HCT116 (cell line): ENCODE measurements around the gene AAK1.

ENCODE experiments used
- EZH2 ChIP-seq: fragments of 200-600 bp; sonication (generic); IDR thresholded peaks from 2 replicates; pipeline ENCODE4 v1.6.1; 2017; ENCODE audit warnings: antibody characterized with exemption, mixed run types
- EZH2phosphoT487 ChIP-seq: fragments of 200-600 bp; IDR thresholded peaks from 2 replicates; pipeline ENCODE4 v1.6.1; 2018; ENCODE audit warnings: antibody characterized with exemption, borderline replicate concordance
- FOSL1 ChIP-seq: IDR thresholded peaks from 2 replicates; pipeline ENCODE4 v1.6.1; 2012; ENCODE audit warnings: low read depth
- POLR2A ChIP-seq: IDR thresholded peaks from 2 replicates; pipeline ENCODE4 v1.7.0; 2011; ENCODE audit warnings: borderline replicate concordance; ENCODE audit not compliant: insufficient read depth, insufficient read length; ENCODE audit errors: extremely low read depth
- POLR2AphosphoS5 ChIP-seq: IDR thresholded peaks from 2 replicates; pipeline ENCODE4 v1.6.1; 2011; ENCODE audit warnings: mild to moderate bottlenecking, low read depth, low read length, moderate library complexity
- RAD21 ChIP-seq: IDR thresholded peaks from 2 replicates; pipeline ENCODE4 v1.6.1; 2012; ENCODE audit warnings: low read depth, mild to moderate bottlenecking
- SIN3A ChIP-seq: IDR thresholded peaks from 2 replicates; pipeline ENCODE4 v1.6.1; 2012; ENCODE audit warnings: low read depth
- YY1 ChIP-seq: IDR thresholded peaks from 2 replicates; pipeline ENCODE4 v1.6.1; 2011; ENCODE audit warnings: low read length, low read depth, moderate library complexity, mild to moderate bottlenecking; ENCODE audit not compliant: insufficient replicate concordance; ENCODE audit errors: extremely low read depth
- TF ChIP-seq, protein P1 (sequence below), 3 experiments: fragments of 200-600 bp in 1 of 3; sonication (generic) in 1 of 3; IDR thresholded peaks in 2 of 3; conservative IDR thresholded peaks in 1 of 3; 2 replicates each; pipeline ENCODE4 v1.5.1; 2012 to 2017; ENCODE audit warnings: low read depth in 2 of 3, low read length in 2 of 3, antibody characterized with exemption in 1 of 3, borderline replicate concordance in 1 of 3, control low read depth in 1 of 3, mild to moderate bottlenecking in 1 of 3, mixed read lengths in 1 of 3, mixed run types in 1 of 3, moderate library complexity in 1 of 3; ENCODE audit not compliant: insufficient read depth in 1 of 3
- TF ChIP-seq, protein P2 (sequence below): IDR thresholded peaks from 2 replicates; pipeline ENCODE4 v1.6.1; 2012
- TF ChIP-seq, protein P3 (sequence below): IDR thresholded peaks from 2 replicates; pipeline ENCODE4 v1.6.1; 2012
- TF ChIP-seq, protein P4 (sequence below): IDR thresholded peaks from 2 replicates; pipeline ENCODE4 v1.6.1; 2012; ENCODE audit warnings: low read depth

DNA sequence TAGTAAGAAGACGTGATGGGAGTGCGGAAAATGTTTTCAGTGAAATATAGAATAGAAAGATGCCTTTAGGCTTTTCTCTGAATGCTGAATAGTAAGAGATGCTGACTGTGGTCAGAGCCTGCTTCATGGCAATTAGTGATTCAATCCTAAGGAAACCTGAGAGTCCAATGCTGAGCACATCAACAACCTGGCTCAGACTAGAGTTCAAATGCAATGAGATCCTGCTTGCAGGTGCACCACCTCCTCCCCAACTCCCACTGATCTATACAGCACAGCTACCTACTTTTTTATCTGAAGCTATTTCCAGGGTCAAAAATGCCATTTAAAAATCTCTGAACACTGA is 65.4 kb downstream of the AAK1 start:
- TF ChIP-seq POLR2A (no peak), POLR2AphosphoS5 (no peak), YY1 (no peak), FOSL1 (no peak), EZH2 (no peak), EZH2phosphoT487 (no peak), SIN3A (no peak), RAD21 (no peak)
- TF ChIP-seq, protein P1, sequence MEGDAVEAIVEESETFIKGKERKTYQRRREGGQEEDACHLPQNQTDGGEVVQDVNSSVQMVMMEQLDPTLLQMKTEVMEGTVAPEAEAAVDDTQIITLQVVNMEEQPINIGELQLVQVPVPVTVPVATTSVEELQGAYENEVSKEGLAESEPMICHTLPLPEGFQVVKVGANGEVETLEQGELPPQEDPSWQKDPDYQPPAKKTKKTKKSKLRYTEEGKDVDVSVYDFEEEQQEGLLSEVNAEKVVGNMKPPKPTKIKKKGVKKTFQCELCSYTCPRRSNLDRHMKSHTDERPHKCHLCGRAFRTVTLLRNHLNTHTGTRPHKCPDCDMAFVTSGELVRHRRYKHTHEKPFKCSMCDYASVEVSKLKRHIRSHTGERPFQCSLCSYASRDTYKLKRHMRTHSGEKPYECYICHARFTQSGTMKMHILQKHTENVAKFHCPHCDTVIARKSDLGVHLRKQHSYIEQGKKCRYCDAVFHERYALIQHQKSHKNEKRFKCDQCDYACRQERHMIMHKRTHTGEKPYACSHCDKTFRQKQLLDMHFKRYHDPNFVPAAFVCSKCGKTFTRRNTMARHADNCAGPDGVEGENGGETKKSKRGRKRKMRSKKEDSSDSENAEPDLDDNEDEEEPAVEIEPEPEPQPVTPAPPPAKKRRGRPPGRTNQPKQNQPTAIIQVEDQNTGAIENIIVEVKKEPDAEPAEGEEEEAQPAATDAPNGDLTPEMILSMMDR (IDR thresholded peaks at IDR 0.05 in 2 of 3, conservative IDR thresholded peaks at IDR 0.05 in 1 of 3; ENCODE audit: borderline replicate concordance in 1 of 3, insufficient read depth in 1 of 3, low read depth in 2 of 3, low read length in 2 of 3): no peak
- TF ChIP-seq, protein P2, sequence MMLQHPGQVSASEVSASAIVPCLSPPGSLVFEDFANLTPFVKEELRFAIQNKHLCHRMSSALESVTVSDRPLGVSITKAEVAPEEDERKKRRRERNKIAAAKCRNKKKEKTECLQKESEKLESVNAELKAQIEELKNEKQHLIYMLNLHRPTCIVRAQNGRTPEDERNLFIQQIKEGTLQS: no peak
- TF ChIP-seq, protein P3, sequence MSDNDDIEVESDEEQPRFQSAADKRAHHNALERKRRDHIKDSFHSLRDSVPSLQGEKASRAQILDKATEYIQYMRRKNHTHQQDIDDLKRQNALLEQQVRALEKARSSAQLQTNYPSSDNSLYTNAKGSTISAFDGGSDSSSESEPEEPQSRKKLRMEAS: no peak
- TF ChIP-seq, protein P4, sequence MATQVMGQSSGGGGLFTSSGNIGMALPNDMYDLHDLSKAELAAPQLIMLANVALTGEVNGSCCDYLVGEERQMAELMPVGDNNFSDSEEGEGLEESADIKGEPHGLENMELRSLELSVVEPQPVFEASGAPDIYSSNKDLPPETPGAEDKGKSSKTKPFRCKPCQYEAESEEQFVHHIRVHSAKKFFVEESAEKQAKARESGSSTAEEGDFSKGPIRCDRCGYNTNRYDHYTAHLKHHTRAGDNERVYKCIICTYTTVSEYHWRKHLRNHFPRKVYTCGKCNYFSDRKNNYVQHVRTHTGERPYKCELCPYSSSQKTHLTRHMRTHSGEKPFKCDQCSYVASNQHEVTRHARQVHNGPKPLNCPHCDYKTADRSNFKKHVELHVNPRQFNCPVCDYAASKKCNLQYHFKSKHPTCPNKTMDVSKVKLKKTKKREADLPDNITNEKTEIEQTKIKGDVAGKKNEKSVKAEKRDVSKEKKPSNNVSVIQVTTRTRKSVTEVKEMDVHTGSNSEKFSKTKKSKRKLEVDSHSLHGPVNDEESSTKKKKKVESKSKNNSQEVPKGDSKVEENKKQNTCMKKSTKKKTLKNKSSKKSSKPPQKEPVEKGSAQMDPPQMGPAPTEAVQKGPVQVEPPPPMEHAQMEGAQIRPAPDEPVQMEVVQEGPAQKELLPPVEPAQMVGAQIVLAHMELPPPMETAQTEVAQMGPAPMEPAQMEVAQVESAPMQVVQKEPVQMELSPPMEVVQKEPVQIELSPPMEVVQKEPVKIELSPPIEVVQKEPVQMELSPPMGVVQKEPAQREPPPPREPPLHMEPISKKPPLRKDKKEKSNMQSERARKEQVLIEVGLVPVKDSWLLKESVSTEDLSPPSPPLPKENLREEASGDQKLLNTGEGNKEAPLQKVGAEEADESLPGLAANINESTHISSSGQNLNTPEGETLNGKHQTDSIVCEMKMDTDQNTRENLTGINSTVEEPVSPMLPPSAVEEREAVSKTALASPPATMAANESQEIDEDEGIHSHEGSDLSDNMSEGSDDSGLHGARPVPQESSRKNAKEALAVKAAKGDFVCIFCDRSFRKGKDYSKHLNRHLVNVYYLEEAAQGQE: no peak
